Activated CD8-positive, alpha-beta memory T cell treated with anti-CD3 and anti-CD28 coated beads, Interleukin-2, amount 10 ng/mL, durations not matched to agents 7 days and 5 days (primary cell): Measurements from ENCODE around the gene CREB3L2. TPM values are rescaled to one million over a fixed set of nuclear protein-coding genes. Genes with fewer than 3 reads are reported as not detected.
A peak's percentile ranks its signal among the peaks of the same experiment; 100 is the strongest.

Source experiments
- ATAC-seq: fragments of 150-1000 bp; cut with Tn5 transposase; one replicate; pipeline ENCODE4 v1.10.0; 2021; ENCODE audit warnings: moderate library complexity
- CTCF ChIA-PET: fragments of 350-600 bp; sonication (Branson Sonifier 250); formaldehyde crosslinking; loops from one replicate; lab custom pipeline; 2021; ENCODE audit warnings: antibody characterized with exemption; lab: Charles Lee
- DNase-seq: peaks from one replicate; pipeline ENCODE4 v3.0.0-alpha.2; 2020
- H3K27ac Mint-ChIP-seq: one replicate; pipeline ENCODE4 v1.8.0; 2021; ENCODE audit warnings: mild to moderate bottlenecking, mixed read lengths
- H3K27me3 Mint-ChIP-seq: one replicate; pipeline ENCODE4 v1.8.0; 2021; ENCODE audit warnings: mixed read lengths
- H3K36me3 Mint-ChIP-seq: one replicate; pipeline ENCODE4 v1.8.0; 2021; ENCODE audit warnings: mild to moderate bottlenecking, mixed read lengths
- H3K4me1 Mint-ChIP-seq: one replicate; pipeline ENCODE4 v1.8.0; 2021; ENCODE audit warnings: mixed read lengths
- H3K4me3 Mint-ChIP-seq: one replicate; pipeline ENCODE4 v1.8.0; 2021; ENCODE audit warnings: mild to moderate bottlenecking, moderate library complexity, mixed read lengths
- H3K9me3 Mint-ChIP-seq: one replicate; pipeline ENCODE4 v1.8.0; 2022; ENCODE audit warnings: low read depth, mixed read lengths
- total RNA-seq, 2 experiments: library from RNA; stranded (reverse); gene quantifications; one replicate each; pipeline ENCODE4 v1.2.3, GENCODE V29; 2021

The CREB3L2 gene
- total RNA-seq, 2 experiments from 2014 or later: 24.0 to 29.0 TPM

DNA sequence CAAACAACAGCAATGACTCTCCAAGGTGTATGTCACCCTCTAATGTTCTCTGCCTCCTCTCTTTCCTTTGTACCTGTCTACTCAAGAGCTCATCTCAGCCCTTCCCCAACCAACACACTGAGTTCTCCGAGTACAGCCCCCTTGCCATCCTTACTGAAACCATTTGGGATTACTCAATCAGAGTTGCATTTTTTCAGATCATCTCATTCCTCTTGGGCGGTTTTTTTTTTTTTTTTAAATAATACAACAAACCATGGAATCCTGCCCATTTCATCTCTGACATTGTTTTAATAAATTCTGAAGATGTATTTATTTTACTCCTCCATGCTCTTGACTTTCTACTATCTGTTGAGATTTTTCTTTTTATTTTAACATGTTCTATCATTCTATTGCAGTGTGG, 4.2 kb upstream of the CREB3L2 start:
- no peak for ATAC-seq
- Mint-ChIP-seq H3K4me3 (no peak overlapping the region), H3K36me3 (no peaks in the 10 kb centered on the region), H3K9me3 (no peaks in the 10 kb centered on the region), H3K27ac (no peak overlapping the region), H3K27me3 (peaks cover 2% of the 10 kb centered on the region), H3K4me1 (peaks cover 12% of the 10 kb centered on the region)
- CTCF ChIA-PET: interaction anchor here (0.8 to 15.7 kb wide), 4 partner anchors 10 to 351 kb away, joined by 3 to 256 read pairs (median 16); no protein-coding TSS in a partner anchor
- no peak for DNase-seq

DNA sequence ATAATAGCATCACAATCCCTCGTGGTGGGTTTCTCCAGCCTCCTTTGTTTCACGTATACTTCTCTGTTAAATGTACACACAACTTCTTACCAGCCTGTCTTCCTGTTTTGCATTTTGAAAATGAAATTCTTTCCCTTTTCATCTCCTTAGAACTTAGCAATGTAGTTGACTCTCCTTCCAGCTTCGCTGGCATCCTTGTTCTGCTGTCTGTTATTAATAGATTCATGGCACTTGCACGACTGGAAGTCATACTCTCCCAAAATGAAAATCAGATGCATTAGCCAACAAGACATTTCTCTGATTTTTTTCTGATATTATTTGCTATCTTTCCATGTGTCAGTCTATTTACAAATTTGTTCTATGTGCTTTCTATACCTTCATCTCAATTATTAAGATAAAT, 3.0 kb upstream of the CREB3L2 start:
- no peak for DNase-seq
- CTCF ChIA-PET: interaction anchor here (4.6 to 15.7 kb wide), 2 partner anchors 12 to 101 kb away, joined by 32 to 256 read pairs; no protein-coding TSS in a partner anchor
- no peak overlapping the region for H3K4me3 Mint-ChIP-seq
- ATAC-seq: no peak
- H3K36me3 Mint-ChIP-seq: no peaks in the 10 kb centered on the region
- H3K27ac Mint-ChIP-seq: no peak overlapping the region
- peaks cover 2% of the 10 kb centered on the region for H3K27me3 Mint-ChIP-seq
- H3K4me1 Mint-ChIP-seq: peaks cover 22% of the 10 kb centered on the region
- no peaks in the 10 kb centered on the region for H3K9me3 Mint-ChIP-seq

DNA sequence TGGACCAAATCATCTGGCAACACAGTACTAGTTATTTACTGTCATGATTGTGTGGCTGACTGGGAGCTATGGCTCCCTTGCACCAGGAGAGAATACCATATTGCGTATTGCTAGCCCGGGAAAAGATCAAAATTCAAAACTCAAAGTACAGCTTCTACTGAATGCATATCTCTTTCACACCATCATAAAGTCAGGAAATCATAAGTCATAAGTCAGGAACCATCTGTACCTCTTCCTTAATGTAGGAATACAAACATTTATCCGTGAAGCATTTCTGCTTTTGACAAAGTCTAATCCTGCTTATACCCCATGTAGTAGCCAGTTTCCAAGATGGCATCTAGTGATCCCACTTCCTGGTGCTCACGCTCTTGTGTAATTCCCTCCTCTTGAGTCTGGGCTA, 2.2 kb upstream of the CREB3L2 start:
- Mint-ChIP-seq H3K4me1 (peaks cover 30% of the 10 kb centered on the region), H3K36me3 (peaks cover 3% of the 10 kb centered on the region), H3K4me3 (no peak overlapping the region), H3K27ac (no peak overlapping the region), H3K9me3 (no peaks in the 10 kb centered on the region), H3K27me3 (no peaks in the 10 kb centered on the region)
- CTCF ChIA-PET: interaction anchor here (1.0 to 15.7 kb wide), 5 partner anchors 11 to 348 kb away, joined by 3 to 256 read pairs (median 9); no protein-coding TSS in a partner anchor
- no peak for ATAC-seq
- no peak for DNase-seq

DNA sequence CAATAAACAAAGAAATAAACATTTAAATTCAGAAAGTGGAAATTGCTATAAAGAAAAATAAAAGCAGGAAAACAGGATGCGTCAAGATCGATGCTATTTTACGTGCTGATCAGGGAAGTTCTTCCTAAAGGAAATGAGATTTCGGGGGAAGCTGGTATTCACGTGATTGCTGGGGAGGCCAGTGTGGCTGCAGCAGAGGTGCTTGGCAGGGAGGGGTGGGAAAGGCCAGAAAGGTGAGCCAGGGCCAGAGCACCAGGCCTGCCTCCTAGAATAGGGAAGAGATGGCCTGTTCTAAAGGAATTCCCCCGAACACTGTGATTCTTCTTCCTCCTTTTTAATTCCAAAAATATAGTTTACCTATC, 923 bp upstream of the CREB3L2 start:
- Mint-ChIP-seq H3K4me3 (peak overlapping the region; percentile 87), H3K36me3 (peaks cover 7% of the 10 kb centered on the region), H3K27me3 (no peaks in the 10 kb centered on the region), H3K27ac (peak overlapping the region; percentile 94), H3K4me1 (peaks cover 30% of the 10 kb centered on the region), H3K9me3 (no peaks in the 10 kb centered on the region)
- ATAC-seq (no peak), DNase-seq (no peak)
- CTCF ChIA-PET: interaction anchor here (0.7 to 15.7 kb wide), 18 partner anchors 8 to 875 kb away, joined by 3 to 256 read pairs (median 6); no protein-coding TSS in a partner anchor

GRCh38 chr7:138002096-138002827, 376 bp upstream of the CREB3L2 start:
- Mint-ChIP-seq H3K4me3 (peak overlapping the region; percentile 87), H3K4me1 (peaks cover 30% of the 10 kb centered on the region), H3K36me3 (peaks cover 7% of the 10 kb centered on the region), H3K27ac (peak overlapping the region; percentile 94), H3K9me3 (no peaks in the 10 kb centered on the region), H3K27me3 (no peaks in the 10 kb centered on the region)
- CTCF ChIA-PET: interaction anchor here (0.7 to 15.7 kb wide), 19 partner anchors 9 to 875 kb away, joined by 3 to 256 read pairs (median 5); no protein-coding TSS in a partner anchor
- DNase-seq (peak; percentile 99), ATAC-seq (peak; percentile 96)

DNA sequence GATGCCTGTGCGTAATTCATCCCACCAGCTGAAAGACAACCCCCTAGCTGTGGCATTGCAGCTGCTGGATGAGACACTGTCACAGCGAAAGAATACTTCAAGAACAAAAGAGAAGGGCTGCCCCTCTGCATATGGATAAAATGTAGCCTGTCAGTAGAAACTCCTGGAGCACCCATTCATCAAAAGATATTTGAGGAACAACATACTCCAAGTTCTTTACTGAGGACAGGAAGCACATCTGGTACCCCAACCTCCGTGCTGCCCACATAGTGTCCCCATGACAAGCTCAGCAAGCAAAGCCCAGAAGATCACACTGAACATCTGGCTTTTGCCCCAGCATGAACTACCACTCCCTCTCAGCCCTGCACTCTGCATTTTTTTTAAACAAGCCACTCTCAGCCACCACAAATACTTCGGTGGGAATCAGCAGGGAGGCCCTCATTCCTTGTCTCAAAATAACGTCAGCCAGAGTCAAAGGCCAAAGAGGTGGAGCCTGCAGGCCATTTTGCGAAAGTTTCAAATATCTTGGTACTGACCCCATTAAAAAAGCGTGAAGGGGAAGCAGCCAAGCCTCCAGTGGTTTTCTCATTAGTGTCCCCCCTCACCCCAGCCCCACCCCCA, 1.7 kb downstream of the CREB3L2 start:
- Mint-ChIP-seq H3K27me3 (no peaks in the 10 kb centered on the region), H3K9me3 (no peaks in the 10 kb centered on the region), H3K27ac (no peak overlapping the region), H3K36me3 (peaks cover 18% of the 10 kb centered on the region), H3K4me1 (peaks cover 40% of the 10 kb centered on the region), H3K4me3 (peak overlapping the region; percentile 87)
- ATAC-seq (no peak), DNase-seq (no peak)
- CTCF ChIA-PET: interaction anchor here (1.1 to 15.7 kb wide), 4 partner anchors 8 to 97 kb away, joined by 6 to 256 read pairs (median 21); no protein-coding TSS in a partner anchor

GRCh38 chr7:137999496-138000080, 2.3 kb downstream of the CREB3L2 start:
- CTCF ChIA-PET: interaction anchor here (1.1 to 15.7 kb wide), 3 partner anchors 9 to 96 kb away, joined by 6 to 256 read pairs (median 10); no protein-coding TSS in a partner anchor
- Mint-ChIP-seq H3K9me3 (no peaks in the 10 kb centered on the region), H3K27me3 (no peaks in the 10 kb centered on the region), H3K27ac (no peak overlapping the region), H3K36me3 (peaks cover 19% of the 10 kb centered on the region), H3K4me1 (peaks cover 40% of the 10 kb centered on the region), H3K4me3 (peak overlapping the region; percentile 87)
- ATAC-seq: no peak
- no peak for DNase-seq

- DNase-seq: no peak
- no peaks in the 10 kb centered on the region for H3K27me3 Mint-ChIP-seq
- H3K9me3 Mint-ChIP-seq: no peaks in the 10 kb centered on the region
Measured at GRCh38 chr7:137998250-137998649, 3.6 kb downstream of the CREB3L2 start.

DNA sequence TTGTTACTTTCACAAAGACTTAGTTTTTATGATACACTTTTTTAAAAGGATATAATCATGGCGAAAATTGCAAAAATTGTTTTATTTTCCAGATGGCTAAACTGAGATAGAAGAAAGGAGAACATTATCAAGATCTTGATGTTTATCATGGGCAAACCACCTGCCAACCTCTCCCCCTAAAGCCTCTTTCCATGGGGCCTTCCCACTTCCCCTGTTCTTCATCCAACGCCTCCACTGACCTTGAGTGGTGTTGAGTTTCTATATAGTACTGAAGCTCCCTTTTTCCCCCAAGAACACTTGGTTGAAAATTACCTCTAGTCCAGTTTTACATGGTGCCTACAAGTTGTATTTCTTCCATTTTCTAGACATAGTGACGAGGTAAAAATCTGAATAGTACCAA, 5.0 kb downstream of the CREB3L2 start:
- DNase-seq (no peak), ATAC-seq (no peak)
- H3K36me3 Mint-ChIP-seq: peaks cover 19% of the 10 kb centered on the region
- H3K4me1 Mint-ChIP-seq: peaks cover 46% of the 10 kb centered on the region
- H3K9me3 Mint-ChIP-seq: no peaks in the 10 kb centered on the region
- CTCF ChIA-PET: interaction anchor here (0.9 to 15.7 kb wide), 2 partner anchors 11 to 93 kb away, joined by 3 to 256 read pairs; no protein-coding TSS in a partner anchor
- H3K27me3 Mint-ChIP-seq: no peaks in the 10 kb centered on the region
- no peak overlapping the region for H3K4me3 Mint-ChIP-seq
- no peak overlapping the region for H3K27ac Mint-ChIP-seq

More at GRCh38 chr7:137998250-137998649, 3.6 kb downstream of the CREB3L2 start:
- Mint-ChIP-seq H3K4me3 (no peak overlapping the region), H3K36me3 (peaks cover 19% of the 10 kb centered on the region), H3K4me1 (peaks cover 40% of the 10 kb centered on the region), H3K27ac (no peak overlapping the region)
- CTCF ChIA-PET: interaction anchor here (2.5 to 15.7 kb wide), 2 partner anchors 10 to 95 kb away, joined by 10 to 256 read pairs; no protein-coding TSS in a partner anchor
- no peak for ATAC-seq

DNA sequence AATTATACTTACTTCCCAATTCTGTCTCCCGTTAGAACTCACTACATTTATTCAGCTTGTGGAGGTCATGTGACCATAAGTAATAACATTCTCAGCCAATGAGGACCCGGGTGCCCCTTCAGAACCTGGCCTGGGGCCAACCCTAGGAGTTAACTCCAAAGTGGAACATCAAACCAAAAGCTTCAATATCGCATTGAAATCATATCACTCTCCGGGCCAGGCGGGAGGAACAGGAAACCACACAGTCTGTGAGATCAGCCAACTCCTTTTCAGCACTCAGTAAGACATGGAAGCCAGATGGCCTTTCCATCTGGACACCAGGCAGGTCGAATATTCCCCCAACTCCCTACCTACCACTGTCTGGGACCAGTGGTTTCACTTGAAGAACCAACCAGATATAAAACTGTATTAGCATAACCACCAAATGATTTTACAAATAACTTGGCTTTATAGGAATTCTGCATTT, 5.5 kb downstream of the CREB3L2 start:
- CTCF ChIA-PET: interaction anchor here (0.9 to 15.7 kb wide), 3 partner anchors 11 to 93 kb away, joined by 3 to 256 read pairs (median 9); no protein-coding TSS in a partner anchor
- no peaks in the 10 kb centered on the region for H3K9me3 Mint-ChIP-seq
- H3K27ac Mint-ChIP-seq: no peak overlapping the region
- no peak for ATAC-seq
- H3K4me1 Mint-ChIP-seq: peaks cover 46% of the 10 kb centered on the region
- H3K4me3 Mint-ChIP-seq: no peak overlapping the region
- no peaks in the 10 kb centered on the region for H3K27me3 Mint-ChIP-seq
- H3K36me3 Mint-ChIP-seq: peaks cover 19% of the 10 kb centered on the region
- DNase-seq: no peak

DNA sequence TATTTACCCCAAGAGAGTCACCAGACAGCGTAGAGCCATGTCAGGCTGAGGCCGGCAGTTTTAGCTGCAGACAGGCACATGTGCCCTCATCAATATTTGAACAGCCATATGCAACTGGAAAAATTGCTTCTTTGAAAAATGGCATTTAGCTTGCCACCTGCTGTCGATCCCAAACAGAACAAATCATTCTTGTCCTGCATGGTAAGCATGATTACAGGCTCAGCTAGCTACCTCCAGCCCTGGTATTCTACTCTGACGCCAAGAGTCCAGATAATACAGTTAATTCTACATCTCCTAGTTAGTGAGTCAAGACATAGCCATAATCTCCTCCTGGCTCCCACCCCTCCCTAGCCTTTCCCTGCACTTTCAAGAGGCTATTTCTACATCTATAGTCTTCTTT, 7.7 kb downstream of the CREB3L2 start:
- Mint-ChIP-seq H3K4me1 (peaks cover 28% of the 10 kb centered on the region), H3K36me3 (peaks cover 18% of the 10 kb centered on the region), H3K27me3 (no peaks in the 10 kb centered on the region), H3K27ac (no peak overlapping the region), H3K9me3 (no peaks in the 10 kb centered on the region), H3K4me3 (no peak overlapping the region)
- CTCF ChIA-PET: interaction anchor here (1.0 to 4.9 kb wide), 4 partner anchors 8 to 338 kb away, joined by 3 to 32 read pairs (median 6); partner anchors contain the start of gene CREB3L2
- no peak for ATAC-seq
- no peak for DNase-seq

DNA sequence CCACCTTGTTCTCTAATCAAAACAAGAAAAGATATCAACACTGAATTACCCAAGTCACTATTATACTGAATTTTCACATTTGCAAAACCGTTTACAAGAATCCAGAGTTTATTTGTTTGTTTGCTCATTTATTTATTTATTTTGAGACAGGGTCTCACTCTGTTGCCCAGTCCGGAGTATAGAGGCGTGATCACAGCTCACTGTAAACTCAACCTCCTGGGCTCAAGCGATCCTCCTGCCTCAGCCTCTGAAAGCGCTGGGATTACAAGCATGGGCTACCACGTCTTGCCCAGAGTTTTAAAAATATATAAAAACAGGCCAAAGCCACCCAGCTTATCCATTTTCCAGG, 8.5 kb downstream of the CREB3L2 start:
- CTCF ChIA-PET: interaction anchor here (1.0 to 4.9 kb wide), 2 partner anchors 9 to 337 kb away, joined by 3 to 32 read pairs; partner anchors contain the start of gene CREB3L2
- no peaks in the 10 kb centered on the region for H3K9me3 Mint-ChIP-seq
- H3K4me1 Mint-ChIP-seq: peaks cover 22% of the 10 kb centered on the region
- no peak overlapping the region for H3K4me3 Mint-ChIP-seq
- H3K27ac Mint-ChIP-seq: no peak overlapping the region
- DNase-seq (no peak), ATAC-seq (no peak)
- peaks cover 12% of the 10 kb centered on the region for H3K36me3 Mint-ChIP-seq
- no peaks in the 10 kb centered on the region for H3K27me3 Mint-ChIP-seq
